NCI-H1694 (cell line): ENCODE measurements around the gene CELSR1.
A peak's percentile ranks its signal among the peaks of the same experiment; 100 is the strongest.

ENCODE experiments used
- DNase-seq: peaks from one replicate; lab custom pipeline; 2025; lab: John Stamatoyannopoulos, UW

CELSR1 gene

GRCh38 chr22:46574993-46575910 is 37.8 kb upstream of the CELSR1 start:
- DNase-seq: no peak

GRCh38 chr22:46574438-46574992 is 37.1 kb upstream of the CELSR1 start:
- no peak for DNase-seq

- DNase-seq: no peak
Observed at GRCh38 chr22:46573781-46574437, 36.5 kb upstream of the CELSR1 start.

- DNase-seq: no peak
Observed at GRCh38 chr22:46572911-46573780, 35.7 kb upstream of the CELSR1 start.

- DNase-seq: no peak
Observed at GRCh38 chr22:46571642-46572250, 34.3 kb upstream of the CELSR1 start.

GRCh38 chr22:46569848-46570695 is 32.7 kb upstream of the CELSR1 start:
- DNase-seq: no peak

- DNase-seq: no peak
Observed at GRCh38 chr22:46569055-46569847, 31.8 kb upstream of the CELSR1 start.

- DNase-seq: no peak
Observed at GRCh38 chr22:46568102-46568809, 30.8 kb upstream of the CELSR1 start.

GRCh38 chr22:46567471-46567870 is 30.1 kb upstream of the CELSR1 start:
- DNase-seq: no peak

GRCh38 chr22:46564084-46564714 is 26.8 kb upstream of the CELSR1 start:
- DNase-seq: no peak

- peak; percentile 85 for DNase-seq
Observed at GRCh38 chr22:46563381-46564083, 26.1 kb upstream of the CELSR1 start.

GRCh38 chr22:46561435-46561905 is 24.1 kb upstream of the CELSR1 start:
- no peak for DNase-seq

GRCh38 chr22:46560696-46561295 is 23.4 kb upstream of the CELSR1 start:
- no peak for DNase-seq

GRCh38 chr22:46557736-46558480 is 20.5 kb upstream of the CELSR1 start:
- no peak for DNase-seq

- no peak for DNase-seq
Observed at GRCh38 chr22:46556775-46557174, 19.4 kb upstream of the CELSR1 start.

GRCh38 chr22:46553189-46553588 is 15.8 kb upstream of the CELSR1 start:
- DNase-seq: no peak

GRCh38 chr22:46551996-46552395 is 14.6 kb upstream of the CELSR1 start:
- no peak for DNase-seq
